ENCODE measurements around the gene DLG2.

DLG2 gene

DNA sequence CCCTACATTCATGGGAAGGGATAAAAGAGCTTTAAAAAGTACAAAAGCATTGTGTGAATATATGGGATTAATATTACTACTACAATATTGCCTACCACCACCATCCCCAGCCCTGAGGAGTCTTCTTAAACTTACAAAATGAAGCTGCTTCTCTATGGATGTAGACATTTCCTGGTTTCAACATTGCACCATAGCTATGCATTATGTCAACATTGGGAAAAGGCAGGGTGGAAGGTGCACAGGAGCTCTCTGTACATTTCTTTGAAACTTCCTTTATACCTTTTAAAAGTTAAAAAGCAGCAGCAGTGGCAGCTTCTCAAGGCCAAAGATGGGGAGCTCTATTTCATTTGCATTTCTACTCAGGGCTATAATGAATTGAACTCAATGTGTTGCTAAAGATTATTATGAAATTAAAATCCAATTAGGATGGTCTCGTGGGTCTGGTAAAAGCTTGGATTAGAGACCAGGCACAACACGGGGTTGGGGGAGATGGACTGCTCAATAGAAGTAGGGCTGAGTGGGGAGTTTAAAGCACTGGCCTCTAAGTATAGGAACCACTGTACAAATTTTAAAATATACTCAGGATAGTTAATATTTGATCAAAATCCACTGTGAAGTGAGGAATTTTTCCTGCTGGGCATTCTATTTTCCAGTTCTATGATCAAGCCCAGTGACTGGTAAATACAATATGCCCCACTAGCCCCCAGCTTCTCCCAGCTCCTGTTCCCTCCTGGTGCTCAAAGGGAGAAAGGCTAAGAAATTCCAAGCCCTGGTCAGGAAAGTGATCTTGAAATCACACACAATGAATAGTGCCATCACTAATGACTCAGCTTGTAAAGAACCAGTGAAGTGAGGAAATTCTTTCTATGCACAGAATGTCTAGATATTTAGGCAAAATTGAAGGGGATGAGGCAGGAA lies 1978.3 kb downstream of the DLG2 start:
- H3K4me2 ChIP-seq (ENCODE audit: low read length): no peak overlapping the region
- no peaks in the 10 kb centered on the region for H4K20me1 ChIP-seq (ENCODE audit: insufficient read depth, low read length)
- H3K9me3 ChIP-seq (ENCODE audit: low read length): no peaks in the 10 kb centered on the region
- no peak overlapping the region for H3K27ac ChIP-seq (ENCODE audit: low read depth, low read length, poor library complexity, severe bottlenecking)
- no peak for TF ChIP-seq CTCF (IDR thresholded peaks at IDR 0.05; ENCODE audit: low read length)
- TF ChIP-seq EZH2 (IDR thresholded peaks at IDR 0.05; ENCODE audit: borderline replicate concordance, low read length): no peak
- H3K4me3 ChIP-seq (ENCODE audit: low read depth, low read length, poor library complexity, severe bottlenecking): no peak overlapping the region
- H3K27me3 ChIP-seq (ENCODE audit: insufficient read depth, low read length): no peaks in the 10 kb centered on the region
- no peak overlapping the region for H3K9ac ChIP-seq (ENCODE audit: low read length)
- no peak overlapping the region for H2AFZ ChIP-seq (ENCODE audit: low read length)
- peaks cover 13% of the 10 kb centered on the region for H3K4me1 ChIP-seq (ENCODE audit: insufficient read depth, low read length, severe bottlenecking)
- no peaks in the 10 kb centered on the region for H3K36me3 ChIP-seq (ENCODE audit: insufficient read depth, low read length)
- no peaks in the 10 kb centered on the region for H3K9me2 ChIP-seq (ENCODE audit: low read depth, low read length)
- no peaks in the 10 kb centered on the region; the same call in 1 of the 2 replicates for H3K79me2 ChIP-seq (ENCODE audit: insufficient read depth, low read length)
- no peaks in the 10 kb centered on the region for H3F3A ChIP-seq (ENCODE audit: insufficient read depth, low read length)

- Histone ChIP-seq H2AFZ (ENCODE audit: low read length) (no peak overlapping the region), H3K4me1 (ENCODE audit: insufficient read depth, low read length, severe bottlenecking) (peaks cover 25% of the 10 kb centered on the region), H3K27ac (ENCODE audit: low read depth, low read length, poor library complexity, severe bottlenecking) (no peak overlapping the region), H3K9ac (ENCODE audit: low read length) (no peak overlapping the region), H3K4me2 (ENCODE audit: low read length) (no peak overlapping the region), H3K36me3 (ENCODE audit: insufficient read depth, low read length) (no peaks in the 10 kb centered on the region), H3F3A (ENCODE audit: insufficient read depth, low read length) (no peaks in the 10 kb centered on the region), H3K4me3 (ENCODE audit: low read depth, low read length, poor library complexity, severe bottlenecking) (no peak overlapping the region), H3K27me3 (ENCODE audit: insufficient read depth, low read length) (no peaks in the 10 kb centered on the region), H3K9me2 (ENCODE audit: low read depth, low read length) (no peaks in the 10 kb centered on the region), H3K9me3 (ENCODE audit: low read length) (no peaks in the 10 kb centered on the region), H4K20me1 (ENCODE audit: insufficient read depth, low read length) (no peaks in the 10 kb centered on the region), H3K79me2 (ENCODE audit: insufficient read depth, low read length) (no peaks in the 10 kb centered on the region; the same call in 1 of the 2 replicates)
- TF ChIP-seq CTCF (IDR thresholded peaks at IDR 0.05; ENCODE audit: low read length) (no peak), EZH2 (IDR thresholded peaks at IDR 0.05; ENCODE audit: borderline replicate concordance, low read length) (no peak)
Measured at GRCh38 chr11:83645561-83645960, 1981.6 kb downstream of the DLG2 start.

DNA sequence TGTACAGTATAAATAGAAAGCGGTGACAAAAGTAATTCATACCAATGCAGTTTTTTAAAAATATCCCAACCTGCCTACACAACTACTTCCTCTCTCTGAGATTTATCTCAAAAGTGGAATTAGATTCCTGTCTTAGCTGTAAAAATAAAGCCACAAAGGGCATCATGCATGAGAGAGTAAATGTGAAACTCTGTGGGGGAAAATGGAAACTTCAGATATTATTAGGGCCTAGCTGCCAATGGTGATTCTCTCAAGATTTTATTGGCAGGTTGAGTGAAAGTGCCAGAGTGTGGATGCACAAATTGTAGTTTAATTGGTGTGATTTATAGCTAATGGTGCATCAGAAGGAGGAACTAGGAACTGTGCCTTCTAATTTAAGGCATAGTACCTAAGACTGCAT lies 1984.0 kb downstream of the DLG2 start:
- Histone ChIP-seq H3K4me3 (ENCODE audit: low read depth, low read length, poor library complexity, severe bottlenecking) (no peak overlapping the region), H3K4me1 (ENCODE audit: insufficient read depth, low read length, severe bottlenecking) (peaks cover 18% of the 10 kb centered on the region), H3K27ac (ENCODE audit: low read depth, low read length, poor library complexity, severe bottlenecking) (no peak overlapping the region), H3K79me2 (ENCODE audit: insufficient read depth, low read length) (no peaks in the 10 kb centered on the region; the same call in 1 of the 2 replicates), H3K36me3 (ENCODE audit: insufficient read depth, low read length) (no peaks in the 10 kb centered on the region), H3K9me2 (ENCODE audit: low read depth, low read length) (no peaks in the 10 kb centered on the region), H3K9me3 (ENCODE audit: low read length) (no peaks in the 10 kb centered on the region), H3K4me2 (ENCODE audit: low read length) (0 out of 2 replicates have a peak overlapping the region, but pooled peaks have one; percentile 3), H2AFZ (ENCODE audit: low read length) (no peak overlapping the region), H3K9ac (ENCODE audit: low read length) (no peak overlapping the region), H3F3A (ENCODE audit: insufficient read depth, low read length) (no peaks in the 10 kb centered on the region), H4K20me1 (ENCODE audit: insufficient read depth, low read length) (no peaks in the 10 kb centered on the region), H3K27me3 (ENCODE audit: insufficient read depth, low read length) (no peaks in the 10 kb centered on the region)
- TF ChIP-seq CTCF (IDR thresholded peaks at IDR 0.05; ENCODE audit: low read length) (no peak), EZH2 (IDR thresholded peaks at IDR 0.05; ENCODE audit: borderline replicate concordance, low read length) (no peak)

Data from OCI-LY1 (cell line).